Neutrophil (primary cell): ENCODE results near the gene UNC13C.

Experiments
- H3K27ac ChIP-seq: fragments of 200-600 bp; sonication (generic); 2 replicates; pipeline ENCODE4 v1.5.1; 2016; ENCODE audit warnings: mild to moderate bottlenecking, moderate library complexity
- H3K27me3 ChIP-seq: fragments of 200-600 bp; sonication (generic); 2 replicates; pipeline ENCODE4 v1.6.0; 2016; ENCODE audit warnings: mild to moderate bottlenecking
- H3K36me3 ChIP-seq: fragments of 200-600 bp; sonication (generic); 2 replicates; pipeline ENCODE4 v1.5.1; 2017
- H3K4me1 ChIP-seq, 2 experiments: fragments of 200-600 bp in 1 of 2; sonication (generic) in 1 of 2; 1 replicate in 1 of 2; 2 replicates in 1 of 2; pipeline versions ENCODE4 v1.5.1 to v1.6.1; 2013 to 2016; ENCODE audit warnings: low read depth in 1 of 2, low read length in 1 of 2, mild to moderate bottlenecking in 1 of 2, moderate library complexity in 1 of 2; ENCODE audit not compliant: control insufficient read depth in 1 of 2, insufficient read depth in 1 of 2
- H3K4me3 ChIP-seq, 2 experiments: fragments of 200-600 bp in 1 of 2; sonication (generic) in 1 of 2; 1 replicate in 1 of 2; 2 replicates in 1 of 2; pipeline ENCODE4 v1.5.1; 2013 to 2016; ENCODE audit warnings: low read depth in 1 of 2, low read length in 1 of 2, mild to moderate bottlenecking in 1 of 2, moderate library complexity in 1 of 2
- H3K9me3 ChIP-seq: fragments of 200-600 bp; sonication (generic); 2 replicates; pipeline ENCODE4 v1.5.1; 2016
- TF ChIP-seq, protein P1 (sequence below): fragments of 200-600 bp; sonication (generic); IDR thresholded peaks from 2 replicates; pipeline ENCODE4 v1.5.1; 2016; ENCODE audit warnings: antibody characterized with exemption

The UNC13C gene

DNA sequence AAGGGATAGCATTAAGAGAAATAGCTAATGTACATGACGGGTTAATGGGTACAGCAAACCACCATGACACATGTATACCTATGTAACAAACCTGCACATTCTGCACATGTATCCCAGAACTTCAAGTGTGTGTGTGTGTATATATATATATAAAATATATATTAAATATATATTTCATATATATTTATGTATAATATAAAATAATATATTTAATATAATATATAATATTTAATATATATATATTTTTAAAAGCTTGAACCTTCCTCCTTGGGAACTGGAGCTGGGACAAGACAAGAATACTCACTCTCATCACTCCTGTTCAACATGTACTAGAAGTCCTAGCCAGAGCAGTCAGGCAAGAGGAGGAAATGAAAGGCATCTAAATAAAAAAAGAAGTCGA lies 149.3 kb downstream of the UNC13C start:
- Histone ChIP-seq H3K9me3 (no peaks in the 10 kb centered on the region), H3K4me3 (no peak overlapping the region), H3K4me1 (no peaks in the 10 kb centered on the region), H3K27ac (no peak overlapping the region), H3K27me3 (no peaks in the 10 kb centered on the region), H3K36me3 (no peaks in the 10 kb centered on the region)
- TF ChIP-seq, protein P1, sequence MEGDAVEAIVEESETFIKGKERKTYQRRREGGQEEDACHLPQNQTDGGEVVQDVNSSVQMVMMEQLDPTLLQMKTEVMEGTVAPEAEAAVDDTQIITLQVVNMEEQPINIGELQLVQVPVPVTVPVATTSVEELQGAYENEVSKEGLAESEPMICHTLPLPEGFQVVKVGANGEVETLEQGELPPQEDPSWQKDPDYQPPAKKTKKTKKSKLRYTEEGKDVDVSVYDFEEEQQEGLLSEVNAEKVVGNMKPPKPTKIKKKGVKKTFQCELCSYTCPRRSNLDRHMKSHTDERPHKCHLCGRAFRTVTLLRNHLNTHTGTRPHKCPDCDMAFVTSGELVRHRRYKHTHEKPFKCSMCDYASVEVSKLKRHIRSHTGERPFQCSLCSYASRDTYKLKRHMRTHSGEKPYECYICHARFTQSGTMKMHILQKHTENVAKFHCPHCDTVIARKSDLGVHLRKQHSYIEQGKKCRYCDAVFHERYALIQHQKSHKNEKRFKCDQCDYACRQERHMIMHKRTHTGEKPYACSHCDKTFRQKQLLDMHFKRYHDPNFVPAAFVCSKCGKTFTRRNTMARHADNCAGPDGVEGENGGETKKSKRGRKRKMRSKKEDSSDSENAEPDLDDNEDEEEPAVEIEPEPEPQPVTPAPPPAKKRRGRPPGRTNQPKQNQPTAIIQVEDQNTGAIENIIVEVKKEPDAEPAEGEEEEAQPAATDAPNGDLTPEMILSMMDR: no peak

DNA sequence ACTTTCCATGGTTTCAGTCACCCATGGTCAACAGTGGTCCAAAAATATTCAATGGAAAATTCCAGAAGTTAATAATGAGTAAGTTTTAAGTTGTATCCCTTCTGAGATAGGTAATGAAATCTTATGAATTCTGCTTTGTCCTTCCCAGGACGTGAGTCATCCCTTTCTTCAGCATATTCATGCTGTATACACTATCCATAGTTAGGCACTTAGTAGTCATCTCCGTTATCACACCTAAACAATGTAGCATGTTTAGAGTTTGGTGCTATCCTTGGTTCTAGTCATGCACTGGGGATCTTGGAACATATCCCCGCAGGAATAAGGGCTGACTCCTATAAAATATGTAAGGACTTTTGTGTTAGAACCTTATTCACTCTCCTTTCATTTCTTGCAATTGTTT lies 153.2 kb downstream of the UNC13C start:
- Histone ChIP-seq H3K36me3 (no peaks in the 10 kb centered on the region), H3K4me3 (no peak overlapping the region), H3K27ac (no peak overlapping the region), H3K27me3 (no peaks in the 10 kb centered on the region), H3K4me1 (no peaks in the 10 kb centered on the region), H3K9me3 (no peaks in the 10 kb centered on the region)
- TF ChIP-seq, protein P1: no peak

- Histone ChIP-seq H3K27me3 (no peaks in the 10 kb centered on the region), H3K4me3 (no peak overlapping the region), H3K4me1 (no peaks in the 10 kb centered on the region), H3K9me3 (no peaks in the 10 kb centered on the region), H3K36me3 (no peaks in the 10 kb centered on the region), H3K27ac (no peak overlapping the region)
- TF ChIP-seq, protein P1: no peak
Observed at GRCh38 chr15:54149115-54149531, 170.9 kb downstream of the UNC13C start.

DNA sequence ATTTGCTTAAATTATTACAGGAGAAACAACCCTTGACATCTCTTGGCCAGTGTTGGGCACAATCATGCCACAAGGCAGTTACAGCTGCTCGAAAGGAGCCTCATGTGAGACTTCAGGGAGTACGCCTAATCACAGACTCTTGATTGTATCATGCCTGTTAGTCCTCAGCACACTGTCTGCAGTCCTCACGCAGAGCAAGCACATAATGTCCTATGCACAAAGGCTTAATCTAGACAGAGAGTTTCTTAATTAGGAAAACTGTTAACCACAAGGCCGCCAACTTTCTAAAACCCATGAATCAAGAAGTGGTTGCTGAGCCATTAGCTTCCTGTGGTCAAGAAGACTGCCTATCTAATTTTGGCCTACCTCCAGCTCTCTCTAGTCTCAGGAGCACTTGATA lies 172.0 kb downstream of the UNC13C start:
- TF ChIP-seq, protein P1: no peak

DNA sequence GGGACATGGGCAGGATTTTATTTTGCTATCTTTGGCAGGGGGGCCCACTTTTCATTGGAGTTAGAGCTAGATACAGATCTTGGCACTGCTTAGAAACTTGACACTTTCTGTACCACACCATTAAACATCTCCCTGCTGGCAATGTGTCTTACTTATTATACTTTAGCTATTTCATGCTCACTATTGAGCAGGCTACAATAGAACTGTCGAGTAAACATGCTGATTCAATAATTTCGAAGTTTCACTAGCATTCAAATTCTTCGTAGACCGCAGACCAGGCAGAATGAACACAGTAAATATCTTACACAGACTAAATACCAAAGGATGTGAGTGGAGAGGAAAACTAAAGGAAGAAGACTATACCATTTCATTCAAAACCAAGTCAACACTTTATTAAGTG lies 180.8 kb downstream of the UNC13C start:
- Histone ChIP-seq H3K9me3 (no peaks in the 10 kb centered on the region), H3K4me3 (no peak overlapping the region), H3K27ac (no peak overlapping the region), H3K36me3 (no peaks in the 10 kb centered on the region), H3K27me3 (no peaks in the 10 kb centered on the region), H3K4me1 (no peaks in the 10 kb centered on the region)
- TF ChIP-seq, protein P1: no peak

More for the DNA sequence above, 172.0 kb downstream of the UNC13C start:
- Histone ChIP-seq H3K27ac (no peak overlapping the region), H3K4me3 (no peak overlapping the region), H3K27me3 (no peaks in the 10 kb centered on the region), H3K36me3 (no peaks in the 10 kb centered on the region), H3K4me1 (no peaks in the 10 kb centered on the region), H3K9me3 (no peaks in the 10 kb centered on the region)

GRCh38 chr15:54187325-54187724 lies 209.1 kb downstream of the UNC13C start:
- H3K36me3 ChIP-seq: no peaks in the 10 kb centered on the region
- no peak overlapping the region for H3K27ac ChIP-seq
- H3K9me3 ChIP-seq: no peaks in the 10 kb centered on the region
- no peaks in the 10 kb centered on the region for H3K4me1 ChIP-seq
- H3K27me3 ChIP-seq: no peaks in the 10 kb centered on the region
- TF ChIP-seq, protein P1: no peak
- H3K4me3 ChIP-seq: no peak overlapping the region
